Measurements from ENCODE around the gene CTAGE6.
"Not testable (repeated sequence)": the region's sequence is repeated elsewhere in the genome, so short reads cannot be mapped to it uniquely, and the experiment has no call there.

Gene CTAGE6, protein sequence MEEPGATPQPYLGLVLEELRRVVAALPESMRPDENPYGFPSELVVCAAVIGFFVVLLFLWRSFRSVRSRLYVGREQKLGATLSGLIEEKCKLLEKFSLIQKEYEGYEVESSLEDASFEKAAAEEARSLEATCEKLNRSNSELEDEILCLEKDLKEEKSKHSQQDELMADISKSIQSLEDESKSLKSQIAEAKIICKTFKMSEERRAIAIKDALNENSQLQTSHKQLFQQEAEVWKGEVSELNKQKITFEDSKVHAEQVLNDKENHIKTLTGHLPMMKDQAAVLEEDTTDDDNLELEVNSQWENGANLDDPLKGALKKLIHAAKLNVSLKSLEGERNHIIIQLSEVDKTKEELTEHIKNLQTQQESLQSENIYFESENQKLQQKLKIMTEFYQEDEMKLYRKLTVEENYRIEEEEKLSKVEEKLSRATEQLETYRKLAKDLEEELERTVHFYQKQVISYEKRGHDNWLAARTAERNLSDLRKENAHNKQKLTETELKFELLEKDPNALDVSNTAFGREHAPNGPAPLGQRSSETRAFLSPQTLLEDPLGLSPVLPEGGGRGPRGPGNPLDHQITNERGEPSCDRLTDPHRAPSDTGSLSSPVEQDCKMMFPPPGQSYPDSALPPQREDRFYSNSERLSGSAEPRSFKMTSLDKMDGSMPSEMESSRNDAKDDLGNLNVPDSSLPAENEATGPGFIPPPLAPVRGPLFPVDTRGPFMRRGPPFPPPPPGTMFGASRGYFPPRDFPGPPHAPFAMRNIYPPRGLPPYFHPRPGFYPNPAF

DNA sequence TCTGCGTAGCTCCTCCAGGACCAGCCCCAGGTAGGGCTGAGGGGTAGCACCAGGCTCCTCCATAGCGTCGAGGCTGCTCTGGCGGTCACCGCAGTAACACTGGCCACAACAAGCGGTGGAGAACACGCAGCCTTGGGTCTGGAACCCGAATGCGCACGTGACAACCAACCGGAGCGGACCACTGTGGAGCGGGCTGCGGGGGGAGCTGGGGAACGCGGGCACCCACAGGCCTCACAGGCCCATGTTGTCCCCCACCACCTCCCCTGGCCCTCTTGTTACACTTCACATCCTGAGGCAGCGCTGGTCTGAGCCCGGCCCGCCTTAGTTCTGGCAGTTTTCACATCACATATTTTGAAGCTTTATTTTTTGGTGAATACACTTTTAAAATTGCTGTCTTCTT, at the start of gene CTAGE6:
Gene CTAGE6, minus strand, starts transcription at position 101 of the 400 bp plus-strand sequence. Its CDS starts 38 bp downstream, at position 63.
- DNase-seq (ENCODE audit: low spot score) = not testable (repeated sequence)

DNA sequence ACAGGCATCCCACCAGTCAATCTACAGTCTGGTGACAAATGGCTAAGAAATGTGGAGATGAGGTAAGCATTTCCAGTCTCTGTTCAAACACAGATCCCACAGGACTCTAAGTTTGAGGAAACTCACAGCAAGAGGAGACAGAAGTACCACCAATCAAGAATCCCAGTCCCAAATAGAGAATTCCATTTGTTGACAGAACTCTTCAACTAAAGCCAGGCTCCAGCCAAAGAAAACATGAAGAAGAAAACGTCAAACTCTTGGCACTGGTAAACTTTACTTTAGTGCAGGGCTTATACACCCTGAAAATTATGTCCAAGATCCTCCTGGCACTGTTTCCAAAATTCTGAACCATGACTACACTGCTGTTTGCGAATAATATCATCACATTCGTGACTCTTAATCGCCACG, 49.2 kb upstream of the CTAGE6 start:
- not testable (repeated sequence) for DNase-seq (ENCODE audit: low spot score)

DNA sequence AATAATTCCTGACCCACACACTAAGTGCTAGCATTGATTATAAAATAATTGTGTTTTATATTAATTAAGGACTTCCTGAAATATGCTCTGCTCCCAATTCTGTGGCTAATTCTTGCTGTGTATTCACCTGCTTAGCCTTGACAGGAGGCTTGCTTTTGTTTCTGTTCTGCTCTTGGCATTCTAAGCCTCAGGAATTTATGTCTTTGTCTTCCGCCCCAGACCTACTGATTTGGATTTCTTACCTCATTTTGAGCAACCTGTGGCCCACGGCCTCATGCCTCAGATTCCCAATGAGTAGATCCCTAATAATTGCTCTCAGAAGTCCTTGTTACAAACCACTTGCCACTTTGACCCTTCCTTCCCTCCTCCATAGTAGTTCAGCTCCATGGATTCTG, 40.4 kb upstream of the CTAGE6 start:
- not testable (repeated sequence) for DNase-seq (ENCODE audit: low spot score)

DNA sequence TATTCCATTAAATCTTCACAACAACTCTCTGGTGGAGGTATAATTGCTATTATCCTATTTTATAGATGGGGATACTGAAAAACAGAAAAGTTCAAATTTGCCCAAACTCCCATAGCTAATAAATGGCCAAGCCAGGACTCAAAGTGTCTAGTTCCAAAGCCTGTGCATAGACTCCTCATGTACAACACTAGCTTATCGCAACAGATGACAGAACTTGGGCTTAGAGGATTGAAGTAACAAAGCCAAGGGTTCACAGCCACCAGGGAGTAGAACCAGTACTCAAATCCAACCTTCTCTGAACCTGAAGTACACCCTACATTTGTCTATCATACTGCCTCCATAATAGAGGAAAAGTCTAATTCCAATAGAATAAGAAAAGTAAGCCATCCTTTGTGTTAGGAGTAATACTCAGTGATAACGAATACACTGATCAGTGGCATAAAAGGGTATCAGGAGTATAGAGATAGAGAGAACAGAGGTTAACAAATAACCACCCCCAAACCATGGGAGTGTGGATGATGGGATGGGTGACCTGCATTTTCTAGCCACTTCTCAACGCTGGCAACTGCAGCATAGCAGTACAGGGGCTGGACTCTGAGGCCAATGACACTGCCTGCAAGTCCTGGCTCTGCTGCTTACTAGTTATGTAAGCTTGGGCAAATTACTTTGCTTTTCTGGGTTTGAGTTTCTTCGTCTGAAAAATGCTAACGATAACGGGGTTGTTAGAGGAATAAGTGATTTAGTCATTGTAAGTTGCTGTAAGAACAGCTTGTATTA, 39.8 kb upstream of the CTAGE6 start:
- DNase-seq (ENCODE audit: low spot score) = not testable (repeated sequence)

DNA sequence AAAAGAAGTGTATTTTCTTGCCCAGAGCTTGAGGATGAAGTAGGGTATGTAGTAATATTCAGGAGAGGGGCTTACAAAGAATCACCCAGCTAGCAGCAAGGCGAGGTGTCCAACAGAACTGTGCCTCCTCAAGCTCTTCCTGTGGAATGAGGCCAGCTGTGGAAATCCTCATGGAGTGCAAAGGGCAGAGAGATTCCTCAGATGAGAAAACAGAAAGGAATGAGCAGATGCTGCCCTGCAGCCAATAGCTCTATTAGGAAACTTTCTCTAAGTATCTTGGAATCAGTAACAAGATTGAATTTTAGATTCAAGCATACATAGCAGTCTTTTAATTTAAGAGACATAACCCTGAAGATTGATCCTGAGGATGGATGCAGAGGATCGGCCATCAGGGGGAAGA, 38.2 kb upstream of the CTAGE6 start:
- DNase-seq (ENCODE audit: low spot score) = not testable (repeated sequence)

DNA sequence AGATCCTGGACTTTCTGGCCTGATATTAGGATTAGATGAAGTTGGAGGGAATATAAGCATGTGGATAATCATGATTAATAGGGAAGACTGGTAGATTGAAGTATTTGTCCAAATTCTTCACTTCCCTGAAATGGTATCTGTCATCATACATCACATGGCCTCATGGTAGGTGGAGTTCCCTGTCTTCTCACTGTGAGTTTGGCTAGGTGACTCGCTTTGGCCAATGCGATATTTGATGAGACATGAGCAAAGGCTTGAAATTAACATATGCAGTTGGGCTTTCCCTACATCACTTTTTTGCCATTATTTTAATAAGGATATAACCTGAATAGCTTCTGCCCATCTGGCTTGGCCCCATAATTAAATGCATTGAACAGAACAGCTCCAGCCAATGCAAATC, 35.1 kb upstream of the CTAGE6 start:
- DNase-seq (ENCODE audit: low spot score) = not testable (repeated sequence)

DNA sequence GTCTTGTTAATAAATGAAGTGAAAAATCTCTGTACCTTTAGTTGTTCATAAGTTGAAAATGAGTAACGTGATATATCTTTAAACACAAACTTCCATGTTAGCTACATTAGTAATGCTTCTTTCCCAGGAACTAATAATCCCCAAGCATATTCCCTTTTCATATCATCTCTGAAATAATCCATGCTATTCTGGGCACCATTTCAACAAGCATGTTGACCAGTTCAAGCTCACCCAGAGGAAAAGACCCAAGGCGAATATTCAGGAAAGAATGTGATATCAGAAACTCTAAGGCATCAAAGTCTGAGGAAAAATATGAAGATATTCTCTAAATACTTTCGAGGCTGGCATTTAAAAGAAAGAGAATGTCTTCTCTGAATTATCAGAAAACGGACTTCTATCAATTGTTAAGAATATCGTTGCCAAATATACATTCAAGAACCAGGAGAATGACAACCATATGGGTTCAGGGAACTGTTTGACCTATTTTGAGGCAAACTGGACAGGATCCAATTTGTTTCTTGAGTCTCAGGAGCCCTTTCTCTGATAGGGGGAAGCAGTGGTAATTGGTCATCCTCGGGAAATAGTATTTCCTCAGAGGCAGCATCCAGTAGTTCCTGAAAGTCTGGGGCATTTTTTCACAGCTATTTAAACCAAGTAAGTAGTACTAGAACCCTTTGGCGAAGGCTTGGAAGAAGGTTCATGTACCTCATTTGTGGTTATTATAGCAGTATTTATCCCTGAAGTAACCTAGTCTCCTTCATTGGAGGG, 28.1 kb upstream of the CTAGE6 start:
- not testable (repeated sequence) for DNase-seq (ENCODE audit: low spot score)

DNA sequence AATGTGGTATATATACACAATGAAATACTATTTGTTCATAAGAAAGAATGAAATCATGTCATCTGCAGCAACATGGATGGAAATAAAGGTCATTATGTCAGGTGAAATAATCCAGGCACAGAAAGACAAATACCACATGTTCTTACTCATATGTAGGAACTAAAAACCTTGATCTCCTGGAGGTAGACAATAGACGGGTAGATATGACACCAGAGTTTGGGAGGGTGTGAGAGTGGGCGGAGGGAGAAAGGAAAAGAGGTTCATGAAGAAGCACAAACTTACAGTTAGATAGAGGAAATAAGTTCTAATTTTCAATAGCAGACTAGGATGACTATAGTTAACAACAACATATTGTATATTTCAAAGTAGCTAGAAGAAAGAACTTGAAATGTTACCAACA, 22.1 kb upstream of the CTAGE6 start:
- not testable (repeated sequence) for DNase-seq (ENCODE audit: low spot score)

DNA sequence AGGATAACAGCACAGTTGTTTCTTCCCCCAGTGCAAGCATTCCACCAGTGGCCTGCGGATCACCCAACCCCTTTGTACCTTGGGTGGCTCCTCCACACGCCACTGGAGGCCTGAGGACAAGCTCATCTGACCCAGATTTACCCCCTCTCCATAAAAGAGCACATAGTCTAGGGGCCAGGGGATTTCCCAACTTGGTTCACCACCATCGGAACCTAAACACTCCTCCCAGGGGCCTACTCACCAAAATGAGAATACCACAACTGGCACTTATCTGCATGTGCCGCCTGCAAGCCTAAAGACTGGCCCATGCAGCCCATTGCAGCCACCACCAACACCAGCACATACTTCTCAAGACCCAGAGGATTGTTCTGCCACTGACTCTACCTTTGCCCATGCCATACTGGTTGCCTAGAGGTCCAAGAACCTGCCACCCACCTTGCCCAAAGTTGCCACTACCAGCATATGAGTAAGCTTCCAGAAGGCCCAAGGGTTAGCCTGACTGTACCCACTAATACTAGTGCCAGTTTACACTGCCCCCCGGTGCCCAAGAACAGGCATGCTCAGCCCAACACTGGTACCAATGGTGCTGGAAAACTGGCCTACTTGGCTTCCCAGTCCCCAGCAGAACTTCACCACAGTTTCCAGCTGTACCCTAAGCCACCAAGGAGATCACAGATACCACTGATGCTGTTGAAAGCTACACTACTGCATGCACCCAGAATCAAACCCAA, 15.4 kb upstream of the CTAGE6 start:
- DNase-seq (ENCODE audit: low spot score) = not testable (repeated sequence)

DNA sequence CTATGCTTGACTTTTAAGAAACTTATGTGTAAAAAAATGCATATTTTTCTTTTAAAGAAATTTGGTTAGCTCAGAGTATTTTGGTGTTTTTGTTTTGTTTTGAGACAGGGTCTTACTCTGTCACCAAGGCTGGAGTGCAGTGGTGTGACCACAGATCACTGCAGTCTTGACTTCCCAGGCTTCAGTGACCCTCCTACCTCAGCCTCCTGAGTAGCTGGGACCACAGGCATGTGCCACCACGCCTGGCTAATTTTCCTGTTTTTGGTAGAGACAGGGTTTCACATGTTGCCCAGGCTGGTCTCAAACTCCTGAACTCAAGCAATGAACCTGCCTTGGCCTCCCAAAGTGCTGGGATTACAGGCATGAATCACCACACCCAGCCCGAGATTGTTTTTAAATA, 10.0 kb upstream of the CTAGE6 start:
- not testable (repeated sequence) for DNase-seq (ENCODE audit: low spot score)

DNA sequence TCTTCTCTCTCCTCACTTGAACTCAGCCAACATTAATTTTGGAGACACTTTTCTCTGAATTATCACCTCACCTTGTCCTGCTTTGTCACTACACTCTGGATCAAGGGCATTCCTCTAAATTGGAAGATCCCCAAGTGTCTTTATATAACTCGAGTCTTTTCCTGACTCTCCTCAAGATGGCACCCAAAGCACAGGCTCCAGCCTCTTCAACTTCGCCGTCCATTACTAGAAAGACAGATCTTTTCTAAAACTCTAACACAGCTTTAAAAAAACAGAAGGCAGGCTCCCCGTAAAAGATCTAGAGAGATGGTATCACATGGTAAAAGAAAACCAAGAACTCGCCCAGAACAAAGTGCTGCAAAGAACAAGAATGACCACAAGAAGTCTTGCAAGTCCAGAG, 8.2 kb upstream of the CTAGE6 start:
- not testable (repeated sequence) for DNase-seq (ENCODE audit: low spot score)

DNA sequence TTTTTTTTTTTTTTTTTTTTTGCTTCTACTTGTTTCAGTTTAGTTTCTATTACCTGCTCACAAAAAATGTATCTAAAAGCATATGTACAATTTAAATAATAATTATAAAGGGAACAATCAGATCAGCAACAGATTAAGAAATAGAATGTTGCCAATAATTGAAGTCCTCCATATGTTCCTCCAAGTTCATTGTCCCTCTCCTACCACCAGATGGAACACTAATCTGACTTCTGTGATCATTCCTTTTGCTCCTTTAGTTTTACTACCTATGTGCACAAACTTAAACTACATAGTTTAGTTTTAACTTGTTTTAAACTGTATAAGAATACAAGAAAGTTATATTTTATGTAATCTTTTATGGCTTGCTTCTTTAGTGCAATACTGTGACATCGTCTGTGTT, 5.6 kb upstream of the CTAGE6 start:
- not testable (repeated sequence) for DNase-seq (ENCODE audit: low spot score)

DNA sequence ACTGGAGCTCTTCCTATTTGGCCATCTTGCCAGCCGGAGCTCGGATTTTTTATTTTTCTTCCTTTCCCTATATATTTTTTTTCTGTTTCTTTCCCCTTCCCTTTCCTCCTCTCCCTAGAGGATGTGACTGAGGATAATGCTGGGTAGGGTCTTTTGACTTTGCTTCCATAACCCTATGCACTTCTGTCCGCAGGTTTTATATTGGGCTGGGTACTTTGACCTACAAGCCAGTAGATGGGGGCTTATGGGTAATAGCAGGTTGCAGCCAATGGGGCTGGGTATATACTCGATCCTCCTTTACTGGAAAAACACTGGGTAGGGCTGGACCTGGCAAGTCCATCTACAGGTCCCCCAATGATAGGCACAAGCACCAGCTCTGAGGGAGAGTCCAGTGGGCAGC, 12.2 kb downstream of the CTAGE6 start:
- DNase-seq (ENCODE audit: low spot score) = not testable (repeated sequence)

DNA sequence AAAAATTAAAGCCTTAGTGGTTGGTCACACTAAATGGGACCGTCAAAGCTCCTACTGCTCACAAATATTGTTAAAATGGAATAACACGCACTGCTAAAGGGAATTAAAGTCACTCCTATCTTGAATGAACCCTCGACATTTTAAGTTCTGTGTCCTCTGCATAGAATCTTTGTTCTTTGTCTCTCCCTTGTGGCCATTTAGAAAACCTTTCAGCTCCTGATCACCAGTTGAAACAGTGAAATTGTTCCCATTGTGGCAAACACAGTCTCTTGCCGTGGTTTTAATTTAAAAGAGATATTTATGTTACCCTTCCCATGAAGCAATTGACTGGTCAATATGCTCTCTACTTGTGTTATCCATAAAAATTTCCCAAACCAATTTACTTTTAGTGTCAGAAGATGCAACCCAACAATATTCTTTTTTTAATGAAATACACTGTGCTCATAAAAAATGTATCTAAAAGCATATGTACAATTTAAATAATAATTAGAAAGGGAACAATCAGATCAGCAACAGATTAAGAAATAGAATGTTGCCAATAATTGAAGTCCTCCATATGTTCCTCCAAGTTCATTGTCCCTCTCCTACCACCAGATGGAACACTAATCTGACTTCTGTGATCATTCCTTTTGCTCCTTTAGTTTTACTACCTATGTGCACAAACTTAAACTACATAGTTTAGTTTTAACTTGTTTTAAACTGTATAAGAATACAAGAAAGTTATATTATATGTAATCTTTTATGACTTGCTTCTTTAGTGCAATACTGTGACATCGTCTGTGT, 20.3 kb downstream of the CTAGE6 start:
- peak; percentile 61 for DNase-seq (ENCODE audit: low spot score)

DNA sequence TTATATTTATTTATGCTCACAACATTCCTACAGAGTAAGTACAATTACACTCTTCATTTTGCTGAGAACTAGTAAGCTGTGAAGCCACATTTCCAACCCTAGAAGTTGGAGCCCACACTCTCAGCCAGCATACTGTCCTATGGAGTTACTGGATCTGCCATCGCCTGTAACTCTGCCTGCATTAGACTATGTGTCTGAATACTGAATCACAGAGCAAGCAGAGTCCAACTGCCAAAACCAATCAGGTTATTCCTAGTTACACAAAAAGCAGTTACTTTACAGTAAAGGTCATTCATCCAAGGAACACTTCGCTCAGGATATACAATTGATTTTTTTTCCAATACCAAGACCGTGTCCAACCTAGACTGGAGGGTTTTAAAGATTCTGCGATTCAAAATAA, 21.5 kb downstream of the CTAGE6 start:
- no peak for DNase-seq (ENCODE audit: low spot score)

DNA sequence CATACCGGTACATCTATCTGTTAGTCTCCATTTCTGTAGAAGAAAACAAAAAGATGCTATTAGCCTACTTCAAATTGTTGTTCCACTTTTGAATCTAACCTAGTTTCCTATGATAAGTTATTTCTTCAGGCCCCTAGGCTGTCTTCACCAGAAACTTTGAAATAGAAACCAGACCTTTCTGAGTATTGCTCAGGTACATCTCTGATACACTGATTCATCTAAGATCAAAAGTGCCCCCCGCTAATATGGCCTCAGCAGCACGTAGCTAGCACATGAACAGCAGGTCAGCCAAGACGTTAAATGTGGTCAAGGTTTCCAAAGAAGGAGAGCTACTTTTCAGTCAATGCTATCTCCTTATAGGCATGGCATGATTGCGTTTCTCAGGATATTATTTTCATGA, 23.6 kb downstream of the CTAGE6 start:
- DNase-seq (ENCODE audit: low spot score) = no peak

DNA sequence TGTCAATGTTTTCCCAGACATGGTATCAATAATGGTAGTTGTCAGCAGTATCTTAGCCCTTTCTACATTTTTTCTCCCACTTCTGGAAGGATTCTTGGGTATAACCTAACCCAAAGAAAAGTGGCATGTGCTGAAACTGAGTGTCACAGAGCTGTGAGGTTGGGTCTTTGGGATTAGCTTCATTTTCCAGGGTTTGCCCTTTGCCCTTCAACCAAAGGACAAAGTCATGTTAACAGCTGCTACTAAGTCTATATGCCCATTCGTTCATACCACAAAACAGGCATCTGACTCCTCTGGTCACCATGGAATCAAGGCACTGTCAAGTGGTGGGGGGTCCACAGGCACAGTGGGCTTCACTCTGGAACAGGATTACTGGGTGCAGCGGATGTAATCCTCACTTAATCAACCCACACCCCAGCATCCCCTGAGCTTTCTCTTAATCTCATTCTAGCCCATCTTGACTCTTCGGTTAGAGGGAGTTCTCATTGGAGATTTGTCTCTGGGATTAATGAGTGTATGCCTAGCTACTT, 29.1 kb downstream of the CTAGE6 start:
- no peak for DNase-seq (ENCODE audit: low spot score)

DNA sequence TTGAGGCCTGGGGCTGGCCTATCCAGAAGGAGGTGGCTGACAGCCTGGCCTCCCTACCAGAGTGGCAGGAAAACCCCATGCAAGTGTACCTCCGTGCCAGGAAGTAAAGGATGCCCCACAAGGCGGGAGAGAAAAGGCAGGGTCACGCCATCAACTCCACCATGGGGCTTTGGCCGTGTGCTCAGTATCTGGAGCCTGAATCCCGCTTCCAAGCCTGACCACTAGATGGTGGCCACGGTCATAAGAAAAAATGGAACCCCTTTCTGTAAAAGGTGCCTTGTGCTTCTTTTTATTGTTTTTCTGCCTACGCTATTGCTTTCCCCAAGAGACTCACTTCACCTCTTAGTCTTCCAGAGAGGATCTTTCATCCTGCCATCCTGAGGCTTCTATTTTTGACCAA, 29.9 kb downstream of the CTAGE6 start:
- DNase-seq (ENCODE audit: low spot score) = not testable (repeated sequence)

DNA sequence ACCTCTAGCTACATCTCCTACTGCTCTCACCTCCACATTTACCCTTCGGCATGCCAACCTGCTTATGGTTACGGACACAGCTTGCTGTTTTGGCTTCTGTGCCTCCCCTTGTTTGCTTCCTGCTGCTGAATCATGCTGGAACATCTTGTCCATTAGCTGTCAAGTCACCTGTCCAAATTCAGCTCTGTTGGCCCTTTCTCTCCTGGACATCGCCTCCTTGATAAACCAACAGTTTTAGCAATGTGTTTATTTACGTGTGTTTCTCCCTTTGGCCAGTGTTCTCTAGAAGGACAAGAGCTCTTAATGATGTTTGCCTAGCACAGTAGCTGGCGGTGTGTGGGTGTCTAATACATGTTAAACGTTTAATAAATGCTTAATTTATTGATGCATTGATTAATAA, 31.4 kb downstream of the CTAGE6 start:
- not testable (repeated sequence) for DNase-seq (ENCODE audit: low spot score)

DNA sequence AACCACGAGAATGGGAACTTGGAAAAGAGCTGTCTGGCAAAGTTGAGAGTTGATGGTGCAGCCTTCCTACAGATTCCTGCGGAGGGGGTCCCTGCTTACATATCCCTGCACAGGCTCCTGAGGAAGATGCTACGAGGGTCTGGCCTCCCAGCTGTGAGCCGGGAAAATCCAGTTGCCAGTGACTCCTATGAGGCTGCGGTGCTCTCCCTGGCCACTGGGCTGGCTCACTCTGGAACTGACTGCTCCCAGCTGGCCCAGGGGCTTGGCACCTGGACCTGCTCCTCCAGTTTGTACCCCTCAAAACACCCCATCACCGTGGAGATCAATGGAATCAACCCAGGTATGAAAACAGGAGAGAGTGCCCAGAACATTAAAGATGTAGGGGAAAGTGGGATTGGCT, 37.2 kb downstream of the CTAGE6 start:
- DNase-seq (ENCODE audit: low spot score) = not testable (repeated sequence)
